SK-N-MC (cell line): ENCODE measurements around the gene GPATCH8.
A peak's percentile ranks its signal among the peaks of the same experiment; 100 is the strongest.

Source experiments
- DNase-seq: peaks from one replicate; pipeline ENCODE4 v3.0.0-alpha.2; 2011; ENCODE audit warnings: low read depth, low spot score
- H3K27ac ChIP-seq: fragments of 200-600 bp; sonication (generic); 2 replicates; pipeline ENCODE4 v1.5.1; 2016; ENCODE audit warnings: mixed run types
- H3K36me3 ChIP-seq: fragments of 200-600 bp; sonication (generic); 2 replicates; pipeline ENCODE4 v1.6.1; 2017; ENCODE audit warnings: antibody characterized with exemption, low read length, mixed read lengths; ENCODE audit not compliant: insufficient read depth
- H3K4me3 ChIP-seq: fragments of 200-600 bp; sonication (generic); 2 replicates; pipeline ENCODE4 v1.5.1; 2016
- H3K9ac ChIP-seq: fragments of 200-600 bp; sonication (generic); 2 replicates; pipeline ENCODE4 v1.8.0; 2017; ENCODE audit warnings: mixed run types, mixed read lengths; ENCODE audit not compliant: insufficient read length
- H3K9me3 ChIP-seq: fragments of 200-600 bp; sonication (generic); 2 replicates; pipeline ENCODE4 v1.6.1; 2017; ENCODE audit warnings: low read depth, mild to moderate bottlenecking, antibody characterized with exemption, low read length, moderate library complexity, mixed read lengths
- EZH2 ChIP-seq: fragments of 200-600 bp; sonication (generic); IDR thresholded peaks from one replicate; pipeline ENCODE4 v1.6.1; 2017; ENCODE audit warnings: antibody characterized with exemption
- FOXP2 ChIP-seq: optimal IDR thresholded peaks from 2 replicates; pipeline ENCODE3; 2011; ENCODE audit warnings: mild to moderate bottlenecking, moderate library complexity; ENCODE audit not compliant: insufficient read depth; ENCODE audit errors: extremely low read length, control extremely low read depth
- POLR2AphosphoS5 ChIP-seq: IDR thresholded peaks from 2 replicates; pipeline ENCODE4 v1.6.1; 2012; ENCODE audit warnings: mild to moderate bottlenecking, low read depth, low read length, borderline replicate concordance

The GPATCH8 gene

DNA sequence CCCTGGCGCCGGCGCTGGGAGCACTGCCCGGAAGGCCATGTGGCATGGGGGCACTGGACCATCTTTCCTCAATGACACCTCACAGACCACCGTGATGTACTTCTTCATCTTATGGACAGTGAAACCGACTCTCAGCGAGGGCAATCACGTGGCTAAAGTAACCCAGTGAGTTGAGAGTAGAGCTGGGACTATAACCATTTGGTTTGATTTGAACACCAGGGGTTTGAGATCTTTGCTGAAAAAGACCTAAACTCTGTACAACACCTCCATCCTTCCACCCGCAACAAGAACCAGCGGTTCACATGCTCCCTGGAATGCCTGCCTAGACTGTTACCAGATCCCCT, 117.1 kb downstream of the GPATCH8 start:
- H3K4me3 ChIP-seq, result peak overlapping the region; percentile 84
- H3K9ac ChIP-seq, result no peak overlapping the region
- TF ChIP-seq EZH2, result no peak
- no peak for TF ChIP-seq POLR2AphosphoS5
- TF ChIP-seq FOXP2, result no peak
- DNase-seq, result no peak
- H3K9me3 ChIP-seq, result no peaks in the 10 kb centered on the region
- no peaks in the 10 kb centered on the region for H3K36me3 ChIP-seq
- no peak overlapping the region for H3K27ac ChIP-seq

DNA sequence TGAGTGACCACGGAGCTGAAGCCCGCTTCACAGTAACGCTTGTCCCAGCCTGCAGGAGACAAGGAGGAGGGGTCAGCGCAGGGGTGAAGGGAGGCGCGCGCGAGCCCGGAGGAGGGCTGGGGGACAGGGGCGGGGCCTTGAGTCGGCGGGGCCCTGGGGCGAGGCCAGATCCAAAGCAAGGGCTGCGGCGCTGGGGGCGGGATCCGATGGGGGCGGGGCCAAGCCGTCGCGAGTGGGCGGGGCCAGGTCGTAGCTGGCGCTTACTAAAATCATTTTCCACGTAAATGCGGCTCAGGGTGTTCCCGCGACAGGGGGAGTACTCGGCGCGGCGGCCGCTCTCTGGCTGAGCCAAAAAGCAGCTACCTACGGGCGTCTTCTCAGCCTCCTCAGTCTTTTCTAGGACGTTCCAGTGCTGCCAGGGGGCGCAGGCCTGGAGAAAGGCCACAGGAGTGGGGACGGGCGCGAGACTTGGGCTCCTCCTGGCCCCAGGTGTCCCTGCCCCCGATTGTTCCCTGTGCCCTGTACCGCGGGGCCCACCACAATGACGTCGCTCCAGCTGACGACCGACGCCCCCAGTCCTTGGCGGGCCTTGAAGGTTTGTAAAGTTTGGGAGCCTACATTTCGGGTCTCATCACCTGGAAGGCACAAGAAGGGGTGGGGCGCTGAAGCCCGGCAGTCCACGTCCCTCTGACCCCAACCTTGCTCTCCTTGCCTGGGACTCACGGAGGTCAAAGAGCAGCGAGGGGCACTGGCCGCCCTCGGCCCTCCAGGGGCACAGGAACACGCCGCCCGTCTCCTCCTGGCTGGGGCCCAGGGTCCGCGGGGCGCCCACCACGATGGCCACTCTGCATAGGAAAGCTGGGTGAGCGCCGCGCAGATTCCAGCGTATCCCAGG, 117.7 kb downstream of the GPATCH8 start:
- no peak overlapping the region for H3K27ac ChIP-seq
- DNase-seq, result peak; percentile 20
- peak overlapping the region; percentile 79 for H3K9ac ChIP-seq
- H3K9me3 ChIP-seq, result no peaks in the 10 kb centered on the region
- no peak for TF ChIP-seq FOXP2
- TF ChIP-seq EZH2, result no peak
- peak; percentile 71 for TF ChIP-seq POLR2AphosphoS5
- no peaks in the 10 kb centered on the region for H3K36me3 ChIP-seq
- H3K4me3 ChIP-seq, result peak overlapping the region; percentile 84

GRCh38 chr17:44384823-44385286, 118.4 kb downstream of the GPATCH8 start:
- Histone ChIP-seq H3K4me3 (peak overlapping the region; percentile 84), H3K27ac (no peak overlapping the region), H3K9me3 (no peaks in the 10 kb centered on the region), H3K9ac (peak overlapping the region; percentile 23), H3K36me3 (no peaks in the 10 kb centered on the region)
- TF ChIP-seq EZH2, result no peak
- DNase-seq, result no peak

GRCh38 chr17:44384281-44384822, 118.9 kb downstream of the GPATCH8 start:
- TF ChIP-seq FOXP2 (no peak), POLR2AphosphoS5 (no peak), EZH2 (no peak)
- Histone ChIP-seq H3K9ac (no peak overlapping the region), H3K36me3 (no peaks in the 10 kb centered on the region), H3K4me3 (no peak overlapping the region), H3K9me3 (no peaks in the 10 kb centered on the region), H3K27ac (no peak overlapping the region)
- DNase-seq, result no peak

- Histone ChIP-seq H3K9me3 (no peaks in the 10 kb centered on the region), H3K36me3 (no peaks in the 10 kb centered on the region), H3K4me3 (no peak overlapping the region), H3K9ac (no peak overlapping the region), H3K27ac (no peak overlapping the region)
- no peak for DNase-seq
- no peak for TF ChIP-seq POLR2AphosphoS5
- no peak for TF ChIP-seq FOXP2
- no peak for TF ChIP-seq EZH2
Observed at GRCh38 chr17:44383861-44384260, 119.3 kb downstream of the GPATCH8 start.

DNA sequence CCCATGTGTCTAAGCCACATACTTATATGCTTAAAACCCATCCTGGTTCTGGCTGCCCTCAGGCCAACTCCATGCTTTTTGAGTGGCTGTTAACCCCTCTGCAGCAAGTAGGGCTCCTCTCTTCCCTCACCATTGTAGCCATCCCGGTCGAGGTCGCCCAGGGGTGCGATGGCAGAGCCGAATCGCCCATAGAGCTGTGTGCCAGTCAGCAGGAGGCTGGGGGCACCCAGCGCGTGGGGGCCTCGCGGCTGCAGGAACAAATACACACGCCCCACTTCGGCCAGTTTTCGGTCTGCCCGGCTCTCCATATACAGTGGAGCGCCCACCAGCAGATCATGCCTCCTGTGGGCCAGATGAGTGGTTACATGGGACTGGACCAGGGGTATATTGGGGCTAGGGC, 119.8 kb downstream of the GPATCH8 start:
- H3K9me3 ChIP-seq, result no peaks in the 10 kb centered on the region
- no peak for DNase-seq
- H3K36me3 ChIP-seq, result no peaks in the 10 kb centered on the region
- H3K4me3 ChIP-seq, result no peak overlapping the region
- TF ChIP-seq POLR2AphosphoS5, result no peak
- TF ChIP-seq FOXP2, result no peak
- TF ChIP-seq EZH2, result no peak
- no peak overlapping the region for H3K9ac ChIP-seq
- H3K27ac ChIP-seq, result no peak overlapping the region

- Histone ChIP-seq H3K9me3 (no peaks in the 10 kb centered on the region), H3K36me3 (no peaks in the 10 kb centered on the region), H3K4me3 (no peak overlapping the region), H3K9ac (no peak overlapping the region), H3K27ac (no peak overlapping the region)
- TF ChIP-seq EZH2, result no peak
- TF ChIP-seq POLR2AphosphoS5, result no peak
- no peak for TF ChIP-seq FOXP2
- DNase-seq, result no peak
Observed at GRCh38 chr17:44382917-44383316, 120.3 kb downstream of the GPATCH8 start.

DNA sequence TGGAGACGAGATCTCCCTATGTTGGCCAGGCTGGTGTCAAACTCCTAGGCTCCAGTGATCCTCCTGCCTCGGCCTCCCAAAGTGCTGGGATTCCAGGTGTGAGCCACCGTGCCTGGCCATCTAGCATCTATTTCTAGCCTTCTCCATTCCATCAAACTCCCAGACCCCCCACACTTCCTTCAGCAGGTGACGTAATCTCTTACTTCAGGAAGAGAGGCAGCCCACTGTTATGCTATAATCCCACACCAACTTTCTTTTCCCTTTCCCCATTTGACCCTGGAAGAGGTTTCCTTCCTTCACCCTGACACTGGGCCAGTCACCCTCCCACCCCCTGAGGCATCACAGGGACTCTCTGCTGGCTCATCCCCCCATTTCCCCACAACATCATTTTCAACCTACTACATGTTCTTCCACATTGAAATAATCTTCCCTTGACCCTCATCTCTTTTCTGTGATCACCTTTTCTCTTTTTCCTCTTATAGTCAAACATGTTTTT, 121.3 kb downstream of the GPATCH8 start:
- no peaks in the 10 kb centered on the region for H3K36me3 ChIP-seq
- TF ChIP-seq FOXP2, result no peak
- no peak for TF ChIP-seq EZH2
- no peak for TF ChIP-seq POLR2AphosphoS5
- no peak for DNase-seq

DNA sequence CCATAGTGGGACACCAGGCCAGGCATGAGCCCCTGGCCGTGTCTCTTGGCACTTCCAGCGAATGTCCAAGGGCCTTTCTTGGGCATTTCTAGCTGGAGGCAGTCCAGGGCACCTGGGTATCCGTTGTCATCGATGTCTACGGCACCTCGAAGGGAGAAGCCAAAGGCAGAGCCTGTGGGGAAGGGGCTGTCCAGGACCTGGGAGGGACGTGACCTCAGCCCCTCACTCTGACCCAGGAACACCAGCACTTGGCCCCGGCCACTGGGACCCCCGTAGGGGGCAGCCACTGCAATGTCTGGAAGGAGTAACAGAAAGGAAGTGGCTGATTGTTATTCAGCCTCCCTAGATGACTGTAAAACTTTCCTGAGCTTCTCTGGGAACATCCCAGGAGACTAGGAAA, 122.4 kb downstream of the GPATCH8 start:
- Histone ChIP-seq H3K9ac (no peak overlapping the region), H3K27ac (no peak overlapping the region), H3K36me3 (no peaks in the 10 kb centered on the region), H3K9me3 (no peaks in the 10 kb centered on the region), H3K4me3 (no peak overlapping the region)
- TF ChIP-seq FOXP2, result no peak
- DNase-seq, result no peak

More for the DNA sequence above, 121.3 kb downstream of the GPATCH8 start:
- Histone ChIP-seq H3K4me3 (no peak overlapping the region), H3K9ac (no peak overlapping the region), H3K9me3 (no peaks in the 10 kb centered on the region), H3K27ac (no peak overlapping the region)
